ENCODE results near the gene FAM174C. TPM values are rescaled to one million over a fixed set of nuclear protein-coding genes. Genes with fewer than 3 reads are reported as not detected.

The FAM174C gene
- total RNA-seq, 2 experiments from 2014 or later: 77.0 to 88.0 TPM

DNA sequence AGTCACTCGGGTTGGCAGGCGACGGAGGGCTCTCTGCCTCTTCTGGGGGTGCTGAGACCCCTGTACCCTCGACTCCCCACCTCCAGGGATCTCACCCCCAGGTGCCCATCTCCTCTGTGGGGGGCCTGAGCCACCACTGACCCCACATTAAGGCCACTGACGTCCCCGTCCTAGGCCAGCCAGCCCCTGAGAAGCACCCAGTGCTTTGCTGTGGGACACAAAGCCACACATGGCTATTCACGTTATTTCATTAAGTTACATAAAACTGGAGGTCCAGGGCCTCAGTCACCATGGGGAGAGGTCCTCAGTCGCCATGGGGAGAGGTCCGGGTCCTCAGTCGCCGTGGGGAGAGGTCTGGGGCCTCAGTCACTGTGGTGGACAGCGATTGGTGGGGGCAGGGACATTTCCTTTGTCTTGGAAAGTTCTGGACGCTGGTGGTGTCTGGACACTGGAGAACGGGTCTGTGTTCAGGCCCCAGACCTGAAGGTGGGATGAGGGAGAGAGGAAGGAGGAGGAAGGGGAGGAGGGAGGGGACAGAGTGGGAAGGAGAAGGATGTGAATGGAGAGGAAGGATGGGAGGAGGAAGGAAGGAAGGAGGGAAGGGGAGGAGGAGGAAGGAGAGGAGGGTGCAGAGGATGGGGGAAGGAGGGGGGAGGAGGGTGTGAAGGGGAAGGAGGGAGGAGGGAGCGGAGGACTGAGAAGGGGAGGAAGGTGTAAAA is 6.4 kb downstream of the FAM174C start:
- Mint-ChIP-seq H3K36me3 (ENCODE audit: low read depth) (peaks cover 26% of the 10 kb centered on the region), H3K27me3 (peaks cover 18% of the 10 kb centered on the region), H3K9me3 (no peaks in the 10 kb centered on the region), H3K4me1 (ENCODE audit: low read depth) (peaks cover 11% of the 10 kb centered on the region), H3K27ac (no peak overlapping the region), H3K4me3 (no peak overlapping the region)
- ATAC-seq (no peak), DNase-seq (no peak)
- ChIA-PET CTCF (no interaction called here), POLR2A (no interaction called here)
- TF ChIP-seq, protein P1, sequence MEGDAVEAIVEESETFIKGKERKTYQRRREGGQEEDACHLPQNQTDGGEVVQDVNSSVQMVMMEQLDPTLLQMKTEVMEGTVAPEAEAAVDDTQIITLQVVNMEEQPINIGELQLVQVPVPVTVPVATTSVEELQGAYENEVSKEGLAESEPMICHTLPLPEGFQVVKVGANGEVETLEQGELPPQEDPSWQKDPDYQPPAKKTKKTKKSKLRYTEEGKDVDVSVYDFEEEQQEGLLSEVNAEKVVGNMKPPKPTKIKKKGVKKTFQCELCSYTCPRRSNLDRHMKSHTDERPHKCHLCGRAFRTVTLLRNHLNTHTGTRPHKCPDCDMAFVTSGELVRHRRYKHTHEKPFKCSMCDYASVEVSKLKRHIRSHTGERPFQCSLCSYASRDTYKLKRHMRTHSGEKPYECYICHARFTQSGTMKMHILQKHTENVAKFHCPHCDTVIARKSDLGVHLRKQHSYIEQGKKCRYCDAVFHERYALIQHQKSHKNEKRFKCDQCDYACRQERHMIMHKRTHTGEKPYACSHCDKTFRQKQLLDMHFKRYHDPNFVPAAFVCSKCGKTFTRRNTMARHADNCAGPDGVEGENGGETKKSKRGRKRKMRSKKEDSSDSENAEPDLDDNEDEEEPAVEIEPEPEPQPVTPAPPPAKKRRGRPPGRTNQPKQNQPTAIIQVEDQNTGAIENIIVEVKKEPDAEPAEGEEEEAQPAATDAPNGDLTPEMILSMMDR (IDR thresholded peaks at IDR 0.05): no peak
- intact Hi-C loops (cut with micrococcal nuclease): no loop called here

DNA sequence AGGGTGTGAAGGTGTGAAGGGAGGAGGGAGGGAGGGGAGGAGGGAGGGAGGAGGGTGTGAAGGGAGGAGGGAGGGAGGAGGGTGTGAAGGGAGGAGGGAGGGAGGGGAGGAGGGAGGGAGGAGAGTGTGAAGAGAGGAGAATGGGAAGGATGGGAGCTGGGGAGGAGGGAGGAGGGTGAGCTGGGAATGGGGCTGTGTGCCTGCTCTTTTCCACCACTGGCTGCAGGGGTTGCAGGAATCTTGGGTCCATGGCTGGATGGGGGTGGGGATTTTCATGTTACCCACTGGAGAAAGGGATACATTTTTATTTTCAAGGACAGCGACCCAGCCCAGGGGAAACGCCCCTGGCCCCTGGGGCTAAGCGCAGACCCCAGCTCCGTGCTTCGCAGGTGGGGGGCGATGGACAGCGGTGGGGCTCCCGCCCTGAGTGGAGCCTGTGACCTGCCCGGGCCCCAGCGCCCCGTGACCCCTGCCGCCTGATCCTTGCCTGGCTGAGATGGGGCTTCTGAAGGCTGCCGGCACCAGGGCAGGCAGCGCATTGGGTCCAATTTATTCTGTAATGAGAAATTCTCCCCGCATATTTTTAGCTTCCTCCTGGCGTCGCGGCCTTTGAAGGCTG is 7.4 kb downstream of the FAM174C start:
- Mint-ChIP-seq H3K4me3 (no peak overlapping the region), H3K27ac (no peak overlapping the region), H3K36me3 (ENCODE audit: low read depth) (peaks cover 22% of the 10 kb centered on the region), H3K4me1 (ENCODE audit: low read depth) (peaks cover 7% of the 10 kb centered on the region), H3K9me3 (no peaks in the 10 kb centered on the region), H3K27me3 (peaks cover 20% of the 10 kb centered on the region)
- intact Hi-C loops (cut with micrococcal nuclease): no loop called here
- no peak for DNase-seq
- ATAC-seq: no peak
- TF ChIP-seq, protein P1 (IDR thresholded peaks at IDR 0.05): no peak
- POLR2A ChIA-PET: no interaction called here
- CTCF ChIA-PET: no interaction called here

DNA sequence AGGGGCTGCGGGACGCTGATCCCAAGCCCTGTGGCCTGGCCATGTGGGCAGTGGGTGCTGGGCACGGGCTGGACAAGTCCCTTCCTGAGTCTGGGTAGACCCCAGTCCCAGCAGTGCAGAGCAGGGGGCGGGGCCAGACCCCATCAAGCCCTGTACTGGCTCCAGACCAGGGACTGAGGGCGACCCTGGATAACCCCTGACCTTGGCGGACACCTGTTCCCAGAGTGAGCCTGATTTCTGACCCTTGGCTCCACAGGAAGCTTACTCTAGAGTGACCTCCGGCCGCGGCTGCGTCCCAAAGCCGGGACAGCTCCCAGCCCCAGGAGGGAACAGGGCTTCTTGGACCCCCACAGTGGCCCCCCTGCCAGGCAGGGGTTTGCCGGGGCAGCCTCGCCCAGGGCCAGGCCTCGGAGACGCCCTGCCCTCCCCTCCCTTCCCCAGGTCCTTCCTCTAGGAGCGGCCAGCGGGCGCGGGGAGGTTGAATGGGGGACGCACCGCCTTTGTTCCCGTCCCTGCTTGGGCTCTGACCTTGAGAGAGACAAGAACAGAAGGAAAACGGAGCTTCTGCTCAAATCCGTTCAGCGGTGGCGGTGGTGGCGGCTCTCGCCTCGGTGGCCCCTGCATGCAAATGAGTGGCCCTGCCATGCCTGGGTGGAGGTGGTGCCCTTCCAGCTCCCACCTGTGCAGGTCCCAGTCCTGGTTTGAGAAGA is 8.0 kb downstream of the FAM174C start:
- H3K4me1 Mint-ChIP-seq (ENCODE audit: low read depth): peaks cover 5% of the 10 kb centered on the region
- H3K36me3 Mint-ChIP-seq (ENCODE audit: low read depth): peaks cover 18% of the 10 kb centered on the region
- peaks cover 20% of the 10 kb centered on the region for H3K27me3 Mint-ChIP-seq
- ATAC-seq (no peak), DNase-seq (peak; percentile 26)
- no peaks in the 10 kb centered on the region for H3K9me3 Mint-ChIP-seq
- H3K4me3 Mint-ChIP-seq: no peak overlapping the region
- no peak overlapping the region for H3K27ac Mint-ChIP-seq
- ChIA-PET CTCF (interaction anchor here (2.0 kb wide), 1 partner anchor 39 kb away, joined by 7 read pairs; no protein-coding TSS in a partner anchor), POLR2A (interaction anchor here (1.1 kb wide), 1 partner anchor 12 kb away, joined by 3 read pairs; no protein-coding TSS in a partner anchor)
- intact Hi-C loops (cut with micrococcal nuclease): no loop called here
- TF ChIP-seq, protein P1 (IDR thresholded peaks at IDR 0.05): no peak

DNA sequence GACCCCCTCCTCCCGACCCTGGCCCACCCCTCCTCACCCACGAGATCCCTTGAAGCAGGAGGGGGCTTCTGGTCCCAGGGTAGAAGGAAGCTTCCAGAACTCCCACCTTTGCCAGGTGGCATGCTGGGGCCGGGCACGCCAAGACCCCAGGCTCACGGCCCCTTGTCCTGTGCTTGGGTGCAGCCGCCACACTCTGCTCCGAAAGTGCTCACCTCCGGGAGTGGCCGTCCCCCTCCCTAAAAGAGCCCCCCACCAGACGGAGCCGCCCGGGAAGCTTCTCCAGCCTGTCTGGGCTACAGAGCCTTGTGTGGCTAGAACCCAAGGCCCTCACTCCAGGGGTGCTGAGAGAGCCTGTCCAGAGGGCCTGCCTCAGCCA is 8.6 kb downstream of the FAM174C start:
- Mint-ChIP-seq H3K9me3 (no peaks in the 10 kb centered on the region), H3K27ac (no peak overlapping the region), H3K27me3 (peaks cover 21% of the 10 kb centered on the region), H3K36me3 (ENCODE audit: low read depth) (peaks cover 16% of the 10 kb centered on the region), H3K4me3 (no peak overlapping the region), H3K4me1 (ENCODE audit: low read depth) (peaks cover 5% of the 10 kb centered on the region)
- no peak for DNase-seq
- TF ChIP-seq, protein P1 (IDR thresholded peaks at IDR 0.05): no peak
- ChIA-PET CTCF (interaction anchor here (1.5 to 2.0 kb wide), 2 partner anchors 40 to 99 kb away, joined by 3 to 7 read pairs; no protein-coding TSS in a partner anchor), POLR2A (interaction anchor here (0.9 to 1.1 kb wide), 2 partner anchors 12 to 33 kb away, joined by 3 read pairs; no protein-coding TSS in a partner anchor)
- no peak for ATAC-seq
- intact Hi-C loops (cut with micrococcal nuclease): no loop called here

Data from activated CD8-positive, alpha-beta T cell treated with anti-CD3 and anti-CD28 coated beads for 36 hours (primary cell).